ENCODE measurements around the gene IP6K1.

The IP6K1 gene

DNA sequence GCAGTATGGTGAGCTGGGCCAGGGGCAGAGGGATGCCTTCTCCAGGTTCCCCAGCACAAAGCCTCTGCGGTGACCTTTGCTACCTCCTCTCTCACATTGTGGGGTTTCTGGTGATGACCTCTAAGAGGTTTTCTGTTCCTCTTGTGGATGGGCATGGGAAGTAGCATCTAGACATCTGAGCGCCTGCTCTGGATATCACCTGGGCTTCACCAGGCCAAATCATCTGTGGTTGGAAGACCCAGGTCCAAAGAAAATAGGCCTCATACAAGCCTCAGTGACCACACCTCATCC lies 105.2 kb downstream of the IP6K1 start:
- Histone ChIP-seq H3K36me3 (ENCODE audit: control insufficient read depth in 4 of 4, insufficient read depth in 4 of 4, low read length in 3 of 4) (peaks cover 9 to 83% (median 71%) of the 10 kb centered on the region in 4 experiments), H3K4me1 (ENCODE audit: control extremely low read depth in 1 of 4, control insufficient read depth in 4 of 4, insufficient read depth in 4 of 4, low read length in 3 of 4) (peaks cover 0 to 1% (median 0%) of the 10 kb centered on the region in 4 experiments), H3K27ac (ENCODE audit: insufficient read depth in 1 of 2, low read depth in 1 of 2, low read length in 2 of 2, poor library complexity in 1 of 2, severe bottlenecking in 2 of 2) (no peak overlapping the region), H3K4me3 (ENCODE audit: control insufficient read depth in 1 of 7, extremely low read depth in 1 of 7, insufficient read depth in 4 of 7, low read depth in 2 of 7, low read length in 6 of 7) (no peak overlapping the region), H3K9me3 (ENCODE audit: control extremely low read depth in 1 of 5, control insufficient read depth in 4 of 5, insufficient read depth in 2 of 5, low read depth in 1 of 5, low read length in 4 of 5) (no peaks in the 10 kb centered on the region), H3K27me3 (replicated peaks in 2 of 5; ENCODE audit: control insufficient read depth in 4 of 5, insufficient read depth in 5 of 5, low read length in 4 of 5) (peaks cover 0 to 7% (median 0%) of the 10 kb centered on the region in 5 experiments)
- POLR2A ChIA-PET: no interaction called here
- CTCF ChIA-PET: no interaction called here
- 100% methylated on average over 2 of the region's 2 CpGs for WGBS (ENCODE audit: insufficient coverage)
- DNase-seq: no peak

DNA sequence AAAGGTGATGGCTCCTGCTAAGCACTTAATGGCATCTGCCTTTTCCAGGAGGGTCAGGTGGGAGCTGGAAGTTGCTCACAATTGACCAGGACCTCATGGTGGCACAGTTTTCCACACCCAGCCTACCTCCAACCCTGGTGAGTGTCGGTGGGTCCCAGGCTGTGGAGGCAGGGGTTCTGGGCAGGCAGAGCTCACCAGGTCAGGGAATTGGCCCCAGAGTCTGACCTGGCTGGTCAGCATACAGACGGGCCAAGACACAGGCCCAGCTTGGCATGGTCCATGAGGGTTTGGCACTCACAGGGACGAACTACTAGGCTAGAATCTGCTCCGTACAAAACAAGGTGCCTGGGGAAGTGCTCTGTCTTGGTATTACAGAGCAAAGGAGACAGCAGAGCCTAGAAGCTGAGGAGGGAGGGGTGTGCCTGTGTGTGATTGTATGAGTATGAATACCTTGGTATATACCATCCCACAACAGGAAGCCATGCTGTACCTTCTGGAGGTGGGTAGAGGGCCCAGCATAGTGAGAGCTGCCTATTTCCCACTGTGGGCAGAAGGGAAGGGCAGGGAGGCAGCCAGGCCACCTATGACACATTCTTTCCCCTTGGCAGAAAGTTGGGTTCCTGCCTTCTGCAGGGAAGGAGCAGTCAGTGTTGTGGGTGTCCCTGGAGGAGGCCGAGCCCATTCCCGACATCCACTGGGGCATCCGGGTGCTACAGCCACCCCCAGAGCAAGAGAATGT lies 105.7 kb downstream of the IP6K1 start:
- Histone ChIP-seq H3K36me3 (ENCODE audit: control insufficient read depth in 4 of 4, insufficient read depth in 4 of 4, low read length in 3 of 4) (peaks cover 9 to 89% (median 75%) of the 10 kb centered on the region in 4 experiments), H3K4me1 (ENCODE audit: control extremely low read depth in 1 of 4, control insufficient read depth in 4 of 4, insufficient read depth in 4 of 4, low read length in 3 of 4) (peaks cover 0 to 1% (median under 1%) of the 10 kb centered on the region in 4 experiments), H3K9me3 (ENCODE audit: control extremely low read depth in 1 of 5, control insufficient read depth in 4 of 5, insufficient read depth in 2 of 5, low read depth in 1 of 5, low read length in 4 of 5) (no peaks in the 10 kb centered on the region), H3K27me3 (replicated peaks in 2 of 5; ENCODE audit: control insufficient read depth in 4 of 5, insufficient read depth in 5 of 5, low read length in 4 of 5) (peaks cover 0 to 5% (median 0%) of the 10 kb centered on the region in 5 experiments), H3K4me3 (ENCODE audit: control insufficient read depth in 1 of 7, extremely low read depth in 1 of 7, insufficient read depth in 4 of 7, low read depth in 2 of 7, low read length in 6 of 7) (no peak overlapping the region), H3K27ac (ENCODE audit: insufficient read depth in 1 of 2, low read depth in 1 of 2, low read length in 2 of 2, poor library complexity in 1 of 2, severe bottlenecking in 2 of 2) (no peak overlapping the region)
- POLR2A ChIA-PET: no interaction called here
- CTCF ChIA-PET: interaction anchor here (1.2 kb wide), 1 partner anchor 9 kb away, joined by 3 read pairs; no protein-coding TSS in a partner anchor
- DNase-seq: no peak
- WGBS (ENCODE audit: insufficient coverage): 96% methylated on average over 5 of the region's 7 CpGs

DNA sequence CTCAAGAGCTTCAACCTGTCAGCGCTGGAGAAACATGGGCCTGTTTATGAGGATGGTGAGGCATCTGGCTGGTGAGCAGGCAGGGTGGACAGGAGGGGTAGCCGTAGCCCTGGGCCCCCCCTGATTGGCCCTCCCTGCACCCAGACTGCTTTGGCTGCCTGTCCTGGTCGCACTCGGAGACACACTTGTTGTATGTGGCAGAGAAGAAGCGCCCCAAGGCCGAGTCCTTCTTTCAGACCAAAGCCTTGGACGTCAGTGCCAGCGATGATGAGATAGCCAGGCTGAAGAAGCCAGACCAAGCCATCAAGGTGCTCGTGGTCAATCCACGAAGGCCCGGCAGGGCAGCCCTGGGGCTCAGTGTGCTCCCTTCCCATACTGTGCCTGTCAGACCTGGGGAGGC lies 110.4 kb downstream of the IP6K1 start:
- ChIA-PET POLR2A (no interaction called here), CTCF (interaction anchor here (0.6 to 2.1 kb wide), 4 partner anchors 10 to 136 kb away, joined by 3 to 8 read pairs (median 5); no protein-coding TSS in a partner anchor)

DNA sequence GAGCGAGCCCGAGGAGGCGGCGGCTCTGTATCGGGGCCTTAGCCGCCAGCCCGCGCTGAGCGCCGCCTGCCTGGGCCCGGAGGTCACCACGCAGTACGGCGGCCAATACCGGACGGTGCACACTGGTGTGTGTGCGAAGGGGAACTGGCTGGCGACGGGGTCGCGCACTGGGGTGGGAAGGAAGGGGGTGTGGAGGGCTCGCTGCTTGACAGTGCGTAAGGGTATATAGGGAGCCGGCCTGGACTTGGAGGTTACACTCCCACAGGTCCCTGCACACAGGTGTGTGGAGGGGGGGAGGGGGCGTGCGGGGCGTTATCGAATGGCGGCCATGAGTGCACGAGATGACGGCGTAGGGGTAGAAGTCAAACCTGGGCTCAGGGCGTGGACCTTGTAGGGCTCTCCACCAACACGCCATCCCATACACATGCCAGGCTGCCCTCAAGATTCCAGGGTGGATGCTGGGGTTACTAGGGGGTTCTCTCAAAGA lies 111.8 kb downstream of the IP6K1 start:
- H3K27me3 ChIP-seq (replicated peaks in 2 of 5; ENCODE audit: control insufficient read depth in 4 of 5, insufficient read depth in 5 of 5, low read length in 4 of 5): no peaks in the 10 kb centered on the region
- POLR2A ChIA-PET: no interaction called here
- H3K4me3 ChIP-seq (ENCODE audit: control insufficient read depth in 1 of 7, extremely low read depth in 1 of 7, insufficient read depth in 4 of 7, low read depth in 2 of 7, low read length in 6 of 7): peak overlapping the region; percentile 42 to 89 (median 81)
- no peaks in the 10 kb centered on the region for H3K9me3 ChIP-seq (ENCODE audit: control extremely low read depth in 1 of 5, control insufficient read depth in 4 of 5, insufficient read depth in 2 of 5, low read depth in 1 of 5, low read length in 4 of 5)
- peak in 1 of 3 donors; percentile 75 for DNase-seq
- WGBS (ENCODE audit: insufficient coverage): 7% methylated on average over 20 of the region's 34 CpGs
- H3K36me3 ChIP-seq (ENCODE audit: control insufficient read depth in 4 of 4, insufficient read depth in 4 of 4, low read length in 3 of 4): peaks cover 3 to 44% (median 34%) of the 10 kb centered on the region in 4 experiments
- peak overlapping the region; percentile 82 to 92 for H3K27ac ChIP-seq (ENCODE audit: insufficient read depth in 1 of 2, low read depth in 1 of 2, low read length in 2 of 2, poor library complexity in 1 of 2, severe bottlenecking in 2 of 2)
- H3K4me1 ChIP-seq (ENCODE audit: control extremely low read depth in 1 of 4, control insufficient read depth in 4 of 4, insufficient read depth in 4 of 4, low read length in 3 of 4): peaks cover 0 to 25% (median 23%) of the 10 kb centered on the region in 4 experiments
- CTCF ChIA-PET: interaction anchor here (1.4 kb wide), 1 partner anchor 135 kb away, joined by 5 read pairs; no protein-coding TSS in a partner anchor

More for the DNA sequence above, 110.4 kb downstream of the IP6K1 start:
- Histone ChIP-seq H3K27me3 (replicated peaks in 2 of 5; ENCODE audit: control insufficient read depth in 4 of 5, insufficient read depth in 5 of 5, low read length in 4 of 5) (no peaks in the 10 kb centered on the region), H3K27ac (ENCODE audit: insufficient read depth in 1 of 2, low read depth in 1 of 2, low read length in 2 of 2, poor library complexity in 1 of 2, severe bottlenecking in 2 of 2) (no peak overlapping the region), H3K36me3 (ENCODE audit: control insufficient read depth in 4 of 4, insufficient read depth in 4 of 4, low read length in 3 of 4) (peaks cover 3 to 57% (median 47%) of the 10 kb centered on the region in 4 experiments), H3K4me1 (ENCODE audit: control extremely low read depth in 1 of 4, control insufficient read depth in 4 of 4, insufficient read depth in 4 of 4, low read length in 3 of 4) (peaks cover 0 to 25% (median 23%) of the 10 kb centered on the region in 4 experiments), H3K4me3 (ENCODE audit: control insufficient read depth in 1 of 7, extremely low read depth in 1 of 7, insufficient read depth in 4 of 7, low read depth in 2 of 7, low read length in 6 of 7) (no peak overlapping the region), H3K9me3 (ENCODE audit: control extremely low read depth in 1 of 5, control insufficient read depth in 4 of 5, insufficient read depth in 2 of 5, low read depth in 1 of 5, low read length in 4 of 5) (no peaks in the 10 kb centered on the region)
- 97% methylated on average over 11 of the region's 11 CpGs for WGBS (ENCODE audit: insufficient coverage)
- DNase-seq: no peak
